ENCODE measurements around the gene TPD52L2. TPM values are rescaled to one million over a fixed set of nuclear protein-coding genes. Genes with fewer than 3 reads are reported as not detected.
"Not testable (repeated sequence)": the region's sequence is repeated elsewhere in the genome, so short reads cannot be mapped to it uniquely, and the experiment has no call there.

TPD52L2 gene
- polyA plus RNA-seq, 4 donors, result 78.5 to 99.6 (median 85.4) TPM

- DNase-seq (ENCODE audit: low read depth in 4 of 4, low spot score in 3 of 4), result peak; percentile 82 to 90 (median 86)
Measured at GRCh38 chr20:63835021-63835858, 29.8 kb upstream of the TPD52L2 start.

GRCh38 chr20:63836458-63837344 lies 28.4 kb upstream of the TPD52L2 start:
- no peak for DNase-seq (ENCODE audit: low read depth in 4 of 4, low spot score in 3 of 4)

- no peak for DNase-seq (ENCODE audit: low read depth in 4 of 4, low spot score in 3 of 4)
Measured at GRCh38 chr20:63837479-63837878, 27.6 kb upstream of the TPD52L2 start.

- no peak for DNase-seq (ENCODE audit: low read depth in 4 of 4, low spot score in 3 of 4)
Measured at GRCh38 chr20:63839620-63840019, 25.4 kb upstream of the TPD52L2 start.

GRCh38 chr20:63840405-63840828 lies 24.7 kb upstream of the TPD52L2 start:
- no peak for DNase-seq (ENCODE audit: low read depth in 4 of 4, low spot score in 3 of 4)

GRCh38 chr20:63842258-63842657 lies 22.8 kb upstream of the TPD52L2 start:
- DNase-seq (ENCODE audit: low read depth in 4 of 4, low spot score in 3 of 4), result no peak

GRCh38 chr20:63843222-63843621 lies 21.8 kb upstream of the TPD52L2 start:
- no peak for DNase-seq (ENCODE audit: low read depth in 4 of 4, low spot score in 3 of 4)

GRCh38 chr20:63843778-63844177 lies 21.3 kb upstream of the TPD52L2 start:
- no peak for DNase-seq (ENCODE audit: low read depth in 4 of 4, low spot score in 3 of 4)

- DNase-seq (ENCODE audit: low read depth in 4 of 4, low spot score in 3 of 4), result no peak
Measured at GRCh38 chr20:63844511-63844991, 20.5 kb upstream of the TPD52L2 start.

- no peak for DNase-seq (ENCODE audit: low read depth in 4 of 4, low spot score in 3 of 4)
Measured at GRCh38 chr20:63846128-63846771, 18.8 kb upstream of the TPD52L2 start.

- DNase-seq (ENCODE audit: low read depth in 4 of 4, low spot score in 3 of 4), result no peak
Measured at GRCh38 chr20:63846888-63847236, 18.2 kb upstream of the TPD52L2 start.

- DNase-seq (ENCODE audit: low read depth in 4 of 4, low spot score in 3 of 4), result no peak
Measured at GRCh38 chr20:63847237-63848002, 17.6 kb upstream of the TPD52L2 start.

- no peak for DNase-seq (ENCODE audit: low read depth in 4 of 4, low spot score in 3 of 4)
Measured at GRCh38 chr20:63848003-63848911, 16.8 kb upstream of the TPD52L2 start.

- no peak for DNase-seq (ENCODE audit: low read depth in 4 of 4, low spot score in 3 of 4)
Measured at GRCh38 chr20:63850689-63851547, 14.2 kb upstream of the TPD52L2 start.

- not testable (repeated sequence) for DNase-seq (ENCODE audit: low read depth in 4 of 4, low spot score in 3 of 4)
Measured at GRCh38 chr20:63851548-63851943, 13.5 kb upstream of the TPD52L2 start.

GRCh38 chr20:63853733-63854068 lies 11.4 kb upstream of the TPD52L2 start:
- not testable (repeated sequence) for DNase-seq (ENCODE audit: low read depth in 4 of 4, low spot score in 3 of 4)

GRCh38 chr20:63854069-63854765 lies 10.9 kb upstream of the TPD52L2 start:
- DNase-seq (ENCODE audit: low read depth in 4 of 4, low spot score in 3 of 4), result no peak
